ENCODE measurements around the gene YPEL2.

DNA sequence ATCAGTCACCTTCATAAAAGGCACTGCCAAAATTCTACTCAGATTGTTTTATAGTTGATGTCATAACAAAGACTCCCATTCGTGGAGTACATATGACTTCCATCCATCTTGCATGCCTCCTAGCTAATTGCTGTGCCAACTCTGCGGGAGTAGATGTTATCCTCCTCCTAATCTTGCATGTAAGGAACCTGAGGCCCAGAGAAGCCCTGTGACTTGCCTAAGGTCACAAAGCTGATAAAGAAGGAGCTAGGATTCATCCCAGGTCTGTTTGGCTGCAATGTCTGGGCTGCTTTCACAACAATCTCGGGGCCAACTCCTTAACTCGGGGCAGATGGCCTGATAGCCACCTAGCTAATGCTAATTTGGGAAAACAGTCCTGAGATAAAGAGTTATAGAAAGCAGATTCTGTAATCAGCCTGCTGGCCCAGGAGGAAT lies 87.3 kb downstream of the YPEL2 start:
- TF ChIP-seq, protein P1, sequence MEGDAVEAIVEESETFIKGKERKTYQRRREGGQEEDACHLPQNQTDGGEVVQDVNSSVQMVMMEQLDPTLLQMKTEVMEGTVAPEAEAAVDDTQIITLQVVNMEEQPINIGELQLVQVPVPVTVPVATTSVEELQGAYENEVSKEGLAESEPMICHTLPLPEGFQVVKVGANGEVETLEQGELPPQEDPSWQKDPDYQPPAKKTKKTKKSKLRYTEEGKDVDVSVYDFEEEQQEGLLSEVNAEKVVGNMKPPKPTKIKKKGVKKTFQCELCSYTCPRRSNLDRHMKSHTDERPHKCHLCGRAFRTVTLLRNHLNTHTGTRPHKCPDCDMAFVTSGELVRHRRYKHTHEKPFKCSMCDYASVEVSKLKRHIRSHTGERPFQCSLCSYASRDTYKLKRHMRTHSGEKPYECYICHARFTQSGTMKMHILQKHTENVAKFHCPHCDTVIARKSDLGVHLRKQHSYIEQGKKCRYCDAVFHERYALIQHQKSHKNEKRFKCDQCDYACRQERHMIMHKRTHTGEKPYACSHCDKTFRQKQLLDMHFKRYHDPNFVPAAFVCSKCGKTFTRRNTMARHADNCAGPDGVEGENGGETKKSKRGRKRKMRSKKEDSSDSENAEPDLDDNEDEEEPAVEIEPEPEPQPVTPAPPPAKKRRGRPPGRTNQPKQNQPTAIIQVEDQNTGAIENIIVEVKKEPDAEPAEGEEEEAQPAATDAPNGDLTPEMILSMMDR (IDR thresholded peaks at IDR 0.05), result no peak
- TF ChIP-seq POLR2A (IDR thresholded peaks at IDR 0.05), result no peak
